Calu3 (cell line): ENCODE data around the gene VWA8. TPM values are rescaled to one million over a fixed set of nuclear protein-coding genes. Genes with fewer than 3 reads are reported as not detected.

Experiments used
- BruUV-seq: library from RNA; stranded (reverse); fragments of 400-500 nt; replicated peaks from 2 replicates; lab custom pipeline; 2021; lab: Mats Ljungman, UMichigan
- CTCF ChIA-PET: fragments of 300-600 bp; sonication (Branson Sonifier 250); formaldehyde crosslinking; loops from one replicate; lab custom pipeline; 2022; ENCODE audit warnings: antibody characterized with exemption; lab: Charles Lee
- DNase-seq: peaks from one replicate; pipeline ENCODE4 v3.0.0; 2022
- H3K27ac Mint-ChIP-seq: one replicate; pipeline ENCODE4 v1.8.0; 2022; ENCODE audit warnings: mixed read lengths; ENCODE audit not compliant: unreplicated experiment
- H3K27me3 Mint-ChIP-seq: one replicate; pipeline ENCODE4 v1.8.0; 2022; ENCODE audit warnings: mixed read lengths; ENCODE audit not compliant: unreplicated experiment
- H3K36me3 Mint-ChIP-seq: one replicate; pipeline ENCODE4 v1.8.0; 2022; ENCODE audit warnings: mild to moderate bottlenecking, moderate library complexity, mixed read lengths; ENCODE audit not compliant: insufficient read depth, unreplicated experiment
- H3K4me1 Mint-ChIP-seq: one replicate; pipeline ENCODE4 v1.8.0; 2022; ENCODE audit warnings: mild to moderate bottlenecking, low read depth, mixed read lengths; ENCODE audit not compliant: unreplicated experiment
- H3K4me3 Mint-ChIP-seq: one replicate; pipeline ENCODE4 v1.8.0; 2022; ENCODE audit warnings: mild to moderate bottlenecking, low read depth, moderate library complexity, mixed read lengths; ENCODE audit not compliant: unreplicated experiment
- H3K9me3 Mint-ChIP-seq: one replicate; pipeline ENCODE4 v1.8.0; 2022; ENCODE audit warnings: low read depth, mixed read lengths; ENCODE audit not compliant: unreplicated experiment
- CTCF ChIP-seq: fragments of 200-600 bp; IDR thresholded peaks from one replicate; pipeline ENCODE4 v1.8.0; 2022; ENCODE audit warnings: antibody characterized with exemption; ENCODE audit not compliant: unreplicated experiment
- intact Hi-C: fragments of 100-400 bp; cut with micrococcal nuclease; formaldehyde crosslinking; loops from one replicate; pipeline ENCODE4 v1.10.0; 2022; ENCODE audit not compliant: unreplicated experiment
- total RNA-seq: library from RNA; stranded (reverse); gene quantifications from 2 replicates; pipeline ENCODE4 v1.2.3, GENCODE V29; 2022

Gene VWA8
- total RNA-seq, 1 experiment from 2014 or later = 15.2 TPM

GRCh38 chr13:41937388-41937787 is 23.5 kb downstream of the VWA8 start:
- CTCF ChIA-PET = no interaction called here
- Mint-ChIP-seq H3K9me3 (no peaks in the 10 kb centered on the region), H3K27ac (no peak overlapping the region), H3K27me3 (no peaks in the 10 kb centered on the region), H3K4me1 (no peaks in the 10 kb centered on the region), H3K4me3 (no peak overlapping the region), H3K36me3 (no peaks in the 10 kb centered on the region)
- BruUV-seq = no TSS peak
- DNase-seq = no peak
- TF ChIP-seq CTCF = no peak
- intact Hi-C loops = no loop called here

- Mint-ChIP-seq H3K4me1 (no peaks in the 10 kb centered on the region), H3K27me3 (no peaks in the 10 kb centered on the region), H3K27ac (no peak overlapping the region), H3K9me3 (no peaks in the 10 kb centered on the region), H3K36me3 (no peaks in the 10 kb centered on the region), H3K4me3 (no peak overlapping the region)
- CTCF ChIA-PET = no interaction called here
- BruUV-seq = no TSS peak
- intact Hi-C loops = no loop called here
- no peak for DNase-seq
- no peak for TF ChIP-seq CTCF
Measured at GRCh38 chr13:41935501-41935900, 25.4 kb downstream of the VWA8 start.

- Mint-ChIP-seq H3K27ac (no peak overlapping the region), H3K27me3 (no peaks in the 10 kb centered on the region), H3K36me3 (no peaks in the 10 kb centered on the region), H3K9me3 (no peaks in the 10 kb centered on the region), H3K4me3 (no peak overlapping the region), H3K4me1 (no peaks in the 10 kb centered on the region)
- no TSS peak for BruUV-seq
- TF ChIP-seq CTCF = no peak
- no peak for DNase-seq
- intact Hi-C loops = no loop called here
- CTCF ChIA-PET = no interaction called here
Measured at GRCh38 chr13:41934994-41935393, 25.9 kb downstream of the VWA8 start.

- no peak for TF ChIP-seq CTCF
- H3K36me3 Mint-ChIP-seq = no peaks in the 10 kb centered on the region
- H3K4me3 Mint-ChIP-seq = no peak overlapping the region
- no peaks in the 10 kb centered on the region for H3K27me3 Mint-ChIP-seq
- no peaks in the 10 kb centered on the region for H3K4me1 Mint-ChIP-seq
- intact Hi-C loops = no loop called here
- no peak overlapping the region for H3K27ac Mint-ChIP-seq
- no peak for DNase-seq
- no TSS peak for BruUV-seq
- CTCF ChIA-PET = no interaction called here
- H3K9me3 Mint-ChIP-seq = no peaks in the 10 kb centered on the region
Measured at GRCh38 chr13:41934120-41934519, 26.8 kb downstream of the VWA8 start.
